ENCODE data around the gene SPINK14. TPM values are rescaled to one million over a fixed set of nuclear protein-coding genes. Genes with fewer than 3 reads are reported as not detected.

The SPINK14 gene
- polyA plus RNA-seq (2013) = not detected

- CTCF ChIA-PET = no interaction called here
Observed at GRCh38 chr5:148168246-148168645, at the start of gene SPINK14. Gene SPINK14 (plus strand): TSS chr5:148168546. CDS start chr5:148169733, 1,187 bp downstream.

GRCh38 chr5:148120317-148120716, 48.0 kb upstream of the SPINK14 start:
- Histone ChIP-seq H3K36me3 (ENCODE audit: control insufficient read depth in 4 of 4, insufficient read depth in 4 of 4, low read length in 3 of 4) (no peaks in the 10 kb centered on the region), H3K27me3 (replicated peaks in 2 of 5; ENCODE audit: control insufficient read depth in 4 of 5, insufficient read depth in 5 of 5, low read length in 4 of 5) (no peaks in the 10 kb centered on the region), H3K4me3 (ENCODE audit: control insufficient read depth in 1 of 7, extremely low read depth in 1 of 7, insufficient read depth in 4 of 7, low read depth in 2 of 7, low read length in 6 of 7) (no peak overlapping the region), H3K9me3 (ENCODE audit: control extremely low read depth in 1 of 5, control insufficient read depth in 4 of 5, insufficient read depth in 2 of 5, low read depth in 1 of 5, low read length in 4 of 5) (no peaks in the 10 kb centered on the region), H3K4me1 (ENCODE audit: control extremely low read depth in 1 of 4, control insufficient read depth in 4 of 4, insufficient read depth in 4 of 4, low read length in 3 of 4) (no peaks in the 10 kb centered on the region), H3K27ac (ENCODE audit: insufficient read depth in 1 of 2, low read depth in 1 of 2, low read length in 2 of 2, poor library complexity in 1 of 2, severe bottlenecking in 2 of 2) (no peak overlapping the region)
- 100% methylated on average over 2 of the region's 3 CpGs for WGBS (ENCODE audit: insufficient coverage)
- DNase-seq = no peak
- ChIA-PET CTCF (no interaction called here), POLR2A (no interaction called here)

More at GRCh38 chr5:148168246-148168645, at the start of gene SPINK14:
- Histone ChIP-seq H3K27ac (ENCODE audit: insufficient read depth in 1 of 2, low read depth in 1 of 2, low read length in 2 of 2, poor library complexity in 1 of 2, severe bottlenecking in 2 of 2) (no peak within 1 kb of the TSS), H3K27me3 (replicated peaks in 2 of 5; ENCODE audit: control insufficient read depth in 4 of 5, insufficient read depth in 5 of 5, low read length in 4 of 5) (no peaks in the 10 kb centered on the region), H3K4me1 (ENCODE audit: control extremely low read depth in 1 of 4, control insufficient read depth in 4 of 4, insufficient read depth in 4 of 4, low read length in 3 of 4) (no peaks in the 10 kb centered on the region), H3K9me3 (ENCODE audit: control extremely low read depth in 1 of 5, control insufficient read depth in 4 of 5, insufficient read depth in 2 of 5, low read depth in 1 of 5, low read length in 4 of 5) (peaks cover 0 to 2% (median 0%) of the 10 kb centered on the region in 5 experiments), H3K4me3 (ENCODE audit: control insufficient read depth in 1 of 7, extremely low read depth in 1 of 7, insufficient read depth in 4 of 7, low read depth in 2 of 7, low read length in 6 of 7) (no peak within 1 kb of the TSS), H3K36me3 (ENCODE audit: control insufficient read depth in 4 of 4, insufficient read depth in 4 of 4, low read length in 3 of 4) (no peaks in the 10 kb centered on the region)
- DNase-seq = no peak
- POLR2A ChIA-PET = no interaction called here
- 100% methylated on average over 1 of the region's 1 CpG for WGBS (ENCODE audit: insufficient coverage)

GRCh38 chr5:148125641-148126040, 42.7 kb upstream of the SPINK14 start:
- POLR2A ChIA-PET = no interaction called here
- peak in 2 of 3 donors; percentile 6 to 14 for DNase-seq
- Histone ChIP-seq H3K36me3 (ENCODE audit: control insufficient read depth in 4 of 4, insufficient read depth in 4 of 4, low read length in 3 of 4) (no peaks in the 10 kb centered on the region), H3K4me1 (ENCODE audit: control extremely low read depth in 1 of 4, control insufficient read depth in 4 of 4, insufficient read depth in 4 of 4, low read length in 3 of 4) (no peaks in the 10 kb centered on the region), H3K9me3 (ENCODE audit: control extremely low read depth in 1 of 5, control insufficient read depth in 4 of 5, insufficient read depth in 2 of 5, low read depth in 1 of 5, low read length in 4 of 5) (no peaks in the 10 kb centered on the region), H3K4me3 (ENCODE audit: control insufficient read depth in 1 of 7, extremely low read depth in 1 of 7, insufficient read depth in 4 of 7, low read depth in 2 of 7, low read length in 6 of 7) (no peak overlapping the region), H3K27ac (ENCODE audit: insufficient read depth in 1 of 2, low read depth in 1 of 2, low read length in 2 of 2, poor library complexity in 1 of 2, severe bottlenecking in 2 of 2) (no peak overlapping the region), H3K27me3 (replicated peaks in 2 of 5; ENCODE audit: control insufficient read depth in 4 of 5, insufficient read depth in 5 of 5, low read length in 4 of 5) (no peaks in the 10 kb centered on the region)
- CTCF ChIA-PET = interaction anchor here (1.0 to 1.3 kb wide), 2 partner anchors 12 to 39 kb away, joined by 3 read pairs; no protein-coding TSS in a partner anchor
- WGBS (ENCODE audit: insufficient coverage) = 83% methylated on average over 3 of the region's 3 CpGs

- no peaks in the 10 kb centered on the region for H3K27me3 ChIP-seq (replicated peaks in 2 of 5; ENCODE audit: control insufficient read depth in 4 of 5, insufficient read depth in 5 of 5, low read length in 4 of 5)
- no peak overlapping the region for H3K27ac ChIP-seq (ENCODE audit: insufficient read depth in 1 of 2, low read depth in 1 of 2, low read length in 2 of 2, poor library complexity in 1 of 2, severe bottlenecking in 2 of 2)
- H3K9me3 ChIP-seq (ENCODE audit: control extremely low read depth in 1 of 5, control insufficient read depth in 4 of 5, insufficient read depth in 2 of 5, low read depth in 1 of 5, low read length in 4 of 5) = no peaks in the 10 kb centered on the region
- 100% methylated on average over 4 of the region's 5 CpGs for WGBS (ENCODE audit: insufficient coverage)
- no peaks in the 10 kb centered on the region for H3K4me1 ChIP-seq (ENCODE audit: control extremely low read depth in 1 of 4, control insufficient read depth in 4 of 4, insufficient read depth in 4 of 4, low read length in 3 of 4)
- ChIA-PET CTCF (no interaction called here), POLR2A (no interaction called here)
- no peak overlapping the region for H3K4me3 ChIP-seq (ENCODE audit: control insufficient read depth in 1 of 7, extremely low read depth in 1 of 7, insufficient read depth in 4 of 7, low read depth in 2 of 7, low read length in 6 of 7)
- DNase-seq = no peak
- H3K36me3 ChIP-seq (ENCODE audit: control insufficient read depth in 4 of 4, insufficient read depth in 4 of 4, low read length in 3 of 4) = no peaks in the 10 kb centered on the region
Observed at GRCh38 chr5:148135091-148136048, 33.0 kb upstream of the SPINK14 start.

GRCh38 chr5:148140846-148141245, 27.5 kb upstream of the SPINK14 start:
- Histone ChIP-seq H3K27ac (ENCODE audit: insufficient read depth in 1 of 2, low read depth in 1 of 2, low read length in 2 of 2, poor library complexity in 1 of 2, severe bottlenecking in 2 of 2) (no peak overlapping the region), H3K36me3 (ENCODE audit: control insufficient read depth in 4 of 4, insufficient read depth in 4 of 4, low read length in 3 of 4) (no peaks in the 10 kb centered on the region), H3K4me1 (ENCODE audit: control extremely low read depth in 1 of 4, control insufficient read depth in 4 of 4, insufficient read depth in 4 of 4, low read length in 3 of 4) (no peaks in the 10 kb centered on the region), H3K27me3 (replicated peaks in 2 of 5; ENCODE audit: control insufficient read depth in 4 of 5, insufficient read depth in 5 of 5, low read length in 4 of 5) (no peaks in the 10 kb centered on the region), H3K4me3 (ENCODE audit: control insufficient read depth in 1 of 7, extremely low read depth in 1 of 7, insufficient read depth in 4 of 7, low read depth in 2 of 7, low read length in 6 of 7) (no peak overlapping the region), H3K9me3 (ENCODE audit: control extremely low read depth in 1 of 5, control insufficient read depth in 4 of 5, insufficient read depth in 2 of 5, low read depth in 1 of 5, low read length in 4 of 5) (no peaks in the 10 kb centered on the region)
- ChIA-PET POLR2A (no interaction called here), CTCF (interaction anchor here (1.3 kb wide), 1 partner anchor 13 kb away, joined by 4 read pairs; no protein-coding TSS in a partner anchor)
- no peak for DNase-seq
- WGBS (ENCODE audit: insufficient coverage) = no CpG with 5 or more reads among the region's 3 CpGs

- Histone ChIP-seq H3K9me3 (ENCODE audit: control extremely low read depth in 1 of 5, control insufficient read depth in 4 of 5, insufficient read depth in 2 of 5, low read depth in 1 of 5, low read length in 4 of 5) (no peaks in the 10 kb centered on the region), H3K36me3 (ENCODE audit: control insufficient read depth in 4 of 4, insufficient read depth in 4 of 4, low read length in 3 of 4) (no peaks in the 10 kb centered on the region), H3K27me3 (replicated peaks in 2 of 5; ENCODE audit: control insufficient read depth in 4 of 5, insufficient read depth in 5 of 5, low read length in 4 of 5) (no peaks in the 10 kb centered on the region), H3K4me3 (ENCODE audit: control insufficient read depth in 1 of 7, extremely low read depth in 1 of 7, insufficient read depth in 4 of 7, low read depth in 2 of 7, low read length in 6 of 7) (no peak overlapping the region), H3K4me1 (ENCODE audit: control extremely low read depth in 1 of 4, control insufficient read depth in 4 of 4, insufficient read depth in 4 of 4, low read length in 3 of 4) (no peaks in the 10 kb centered on the region), H3K27ac (ENCODE audit: insufficient read depth in 1 of 2, low read depth in 1 of 2, low read length in 2 of 2, poor library complexity in 1 of 2, severe bottlenecking in 2 of 2) (no peak overlapping the region)
- DNase-seq = no peak
- 100% methylated on average over 1 of the region's 2 CpGs for WGBS (ENCODE audit: insufficient coverage)
- ChIA-PET CTCF (interaction anchor here (1.3 kb wide), 1 partner anchor 14 kb away, joined by 4 read pairs; no protein-coding TSS in a partner anchor), POLR2A (no interaction called here)
Observed at GRCh38 chr5:148141645-148142044, 26.7 kb upstream of the SPINK14 start.

GRCh38 chr5:148145916-148146315, 22.4 kb upstream of the SPINK14 start:
- DNase-seq = no peak
- no peaks in the 10 kb centered on the region for H3K9me3 ChIP-seq (ENCODE audit: control extremely low read depth in 1 of 5, control insufficient read depth in 4 of 5, insufficient read depth in 2 of 5, low read depth in 1 of 5, low read length in 4 of 5)
- H3K4me1 ChIP-seq (ENCODE audit: control extremely low read depth in 1 of 4, control insufficient read depth in 4 of 4, insufficient read depth in 4 of 4, low read length in 3 of 4) = no peaks in the 10 kb centered on the region
- H3K4me3 ChIP-seq (ENCODE audit: control insufficient read depth in 1 of 7, extremely low read depth in 1 of 7, insufficient read depth in 4 of 7, low read depth in 2 of 7, low read length in 6 of 7) = no peak overlapping the region
- H3K27ac ChIP-seq (ENCODE audit: insufficient read depth in 1 of 2, low read depth in 1 of 2, low read length in 2 of 2, poor library complexity in 1 of 2, severe bottlenecking in 2 of 2) = no peak overlapping the region
- POLR2A ChIA-PET = no interaction called here
- CTCF ChIA-PET = no interaction called here
- H3K36me3 ChIP-seq (ENCODE audit: control insufficient read depth in 4 of 4, insufficient read depth in 4 of 4, low read length in 3 of 4) = no peaks in the 10 kb centered on the region
- H3K27me3 ChIP-seq (replicated peaks in 2 of 5; ENCODE audit: control insufficient read depth in 4 of 5, insufficient read depth in 5 of 5, low read length in 4 of 5) = no peaks in the 10 kb centered on the region

All from common myeloid progenitor, CD34-positive (primary cell).